HepG2 (cell line): ENCODE data around the gene GSK3B. TPM values are rescaled to one million over a fixed set of nuclear protein-coding genes. Genes with fewer than 3 reads are reported as not detected.

Experiments used
- ATAC-seq: fragments of 200-7000 bp; cut with Tn5 transposase; 3 replicates; pipeline ENCODE4 v1.9.1; 2020; ENCODE audit warnings: mild to moderate bottlenecking, moderate library complexity
- BruUV-seq: library from RNA; stranded (reverse); fragments of 400-500 nt; replicated peaks from 2 replicates; lab custom pipeline; 2021; lab: Mats Ljungman, UMichigan
- CTCF ChIA-PET: fragments of 300-600 bp; formaldehyde crosslinking; extraction: SDS; loops from one replicate; lab custom pipeline; 2021; ENCODE audit warnings: low total read pairs, inconsistent platforms, low intra/inter-chr PET ratio; lab: Yijun Ruan, JAX
- POLR2A ChIA-PET: fragments of 350-600 bp; sonication (Branson Sonifier 250); formaldehyde crosslinking; loops from one replicate; lab custom pipeline; 2020; ENCODE audit warnings: antibody characterized with exemption, inconsistent platforms; lab: Yijun Ruan, JAX
- DNase-seq: peaks from one replicate; pipeline ENCODE4 v3.0.0-alpha.2; 2015; ENCODE audit warnings: low spot score
- FAIRE-seq: peaks from 3 replicates; lab custom pipeline; 2011; peaks lifted over from hg19 to GRCh38; lab: Jason Lieb, UNC
- H2AFZ ChIP-seq: one replicate; pipeline ENCODE4 v1.6.1; 2011; ENCODE audit warnings: low read length, inconsistent platforms
- H3K27ac ChIP-seq: fragments of 300-600 bp; 3 replicates; pipeline ENCODE4 v1.8.0; 2011; ENCODE audit warnings: mixed run types, mild to moderate bottlenecking, mixed read lengths, low read length, inconsistent platforms; ENCODE audit not compliant: insufficient read depth; ENCODE audit errors: extremely low read length
- H3K27me3 ChIP-seq, 2 experiments: fragments of 200-600 bp in 1 of 2; 2 replicates in 1 of 2; 3 replicates in 1 of 2; pipeline versions ENCODE4 v1.6.0 to v1.8.0; 2011; ENCODE audit warnings: low read length in 2 of 2, mild to moderate bottlenecking in 2 of 2, moderate library complexity in 2 of 2, inconsistent platforms in 1 of 2; ENCODE audit not compliant: insufficient read depth in 2 of 2, control insufficient read depth in 1 of 2
- H3K36me3 ChIP-seq, 2 experiments: fragments of 200-600 bp in 1 of 2; replicated peaks in 1 of 2; 2 replicates in 1 of 2; 3 replicates in 1 of 2; pipeline versions ENCODE4 v1.5.1 to v1.8.0; 2011; ENCODE audit warnings: low read length in 2 of 2, inconsistent platforms in 1 of 2; ENCODE audit not compliant: insufficient read depth in 2 of 2, control insufficient read depth in 1 of 2
- H3K4me1 ChIP-seq: 2 replicates; pipeline ENCODE4 v1.5.1; 2012; ENCODE audit warnings: low read length, inconsistent platforms; ENCODE audit not compliant: insufficient read depth
- H3K4me2 ChIP-seq: 2 replicates; pipeline ENCODE4 v1.6.0; 2011; ENCODE audit warnings: low read depth, low read length, inconsistent platforms
- H3K4me3 ChIP-seq, 3 experiments: fragments of 200-600 bp in 1 of 3; sonication (generic), shearing (Covaris generic) in 1 of 3; replicated peaks in 1 of 3; 2 replicates each; pipeline ENCODE4 v1.5.1; 2011 to 2016; ENCODE audit warnings: low read length in 3 of 3, inconsistent platforms in 2 of 3, low read depth in 2 of 3, mild to moderate bottlenecking in 2 of 3, control low read depth in 1 of 3, mixed read lengths in 1 of 3; ENCODE audit not compliant: insufficient read depth in 1 of 3
- H3K79me2 ChIP-seq: one replicate; pipeline ENCODE4 v1.6.1; 2011; ENCODE audit warnings: low read length, inconsistent platforms; ENCODE audit not compliant: insufficient read depth
- H3K9ac ChIP-seq: 2 replicates; pipeline ENCODE4 v1.6.0; 2011; ENCODE audit warnings: mild to moderate bottlenecking, low read depth, low read length, inconsistent platforms; ENCODE audit not compliant: insufficient read depth
- H3K9me3 ChIP-seq: 2 replicates; pipeline ENCODE4 v1.5.1; 2012; ENCODE audit warnings: mild to moderate bottlenecking, low read length
- H4K20me1 ChIP-seq: 2 replicates; pipeline ENCODE4 v1.6.0; 2011; ENCODE audit warnings: inconsistent platforms, mild to moderate bottlenecking, low read length, moderate library complexity; ENCODE audit not compliant: insufficient read depth
- CEBPB ChIP-seq: IDR thresholded peaks from 2 replicates; pipeline ENCODE4 v1.6.1; 2011; ENCODE audit warnings: low read depth, low read length, improper control_type of control experiment, borderline replicate concordance
- GZF1 ChIP-seq: sonication (generic); formaldehyde crosslinking; IDR thresholded peaks from 2 replicates; pipeline ENCODE4 v1.5.1; 2020; ENCODE audit warnings: mild to moderate bottlenecking, missing genetic modification reagents
- NFRKB ChIP-seq: fragments of 450-650 bp; IDR thresholded peaks from 2 replicates; pipeline ENCODE4 v1.6.1; 2017
- RARA ChIP-seq: IDR thresholded peaks from 2 replicates; pipeline ENCODE4 v1.6.1; 2016; ENCODE audit warnings: missing genetic modification reagents, missing compliant biosample characterization
- SRSF9 ChIP-seq: fragments of 200-400 bp; formaldehyde crosslinking; IDR thresholded peaks from 2 replicates; pipeline ENCODE4 v1.6.1; 2018; ENCODE audit warnings: borderline replicate concordance, mild to moderate bottlenecking, low read depth, low read length; ENCODE audit not compliant: insufficient read depth, poor library complexity, severe bottlenecking
- ZNF3 ChIP-seq: IDR thresholded peaks from 2 replicates; pipeline ENCODE4 v1.7.0; 2017; ENCODE audit warnings: inconsistent platforms
- ZNF343 ChIP-seq: sonication (generic); formaldehyde crosslinking; IDR thresholded peaks from 2 replicates; pipeline ENCODE4 v1.4.0; 2020; ENCODE audit warnings: mild to moderate bottlenecking, missing genetic modification reagents
- WGBS: methylation state at CpG from one replicate; pipeline ENCODE4 v1.1.6; 2017; ENCODE audit warnings: low lambda C conversion rate; 5-methylcytosine and 5-hydroxymethylcytosine counted together
- in situ Hi-C: cut with HindIII; loops from 2 replicates; pipeline ENCODE4 v1.10.0; 2017; ENCODE audit warnings: low pct_unique_long_range_greater_than_20kb; ENCODE audit not compliant: extremely low pct_ligation_motif_present
- intact Hi-C: fragments of 100-400 bp; cut with micrococcal nuclease; formaldehyde crosslinking; loops from one replicate; pipeline ENCODE4 v1.10.0; 2022; ENCODE audit not compliant: unreplicated experiment
- polyA plus RNA-seq, 8 experiments: library from polyadenylated mRNA; depleted of rRNA in 3 of 8; stranded (reverse) in 7 of 8; unstranded in 1 of 8; fragments of >200 nt; fragmentation: Illumina TruSeq in 4 of 8; extraction: Trizol in 4 of 8; gene quantifications; 2 replicates each; pipeline versions ENCODE4 v1.2.1 to v1.2.3, GENCODE V29; 2011 to 2016; ENCODE audit warnings: low read depth in 4 of 8, missing spikeins in 1 of 8, mixed read lengths in 1 of 8; ENCODE audit not compliant: insufficient read depth in 1 of 8
- total RNA-seq, 5 experiments: library from RNA; depleted of rRNA; stranded (reverse); fragments of >200 nt; fragmentation: Illumina TruSeq; extraction: Trizol; gene quantifications; 2 replicates each; pipeline ENCODE4 v1.2.3, GENCODE V29; 2016; ENCODE audit warnings: low read depth in 1 of 5
- TF ChIP-seq, protein P1 (sequence below): sonication (generic); formaldehyde crosslinking; IDR thresholded peaks from 2 replicates; pipeline ENCODE4 v1.4.0; 2020; ENCODE audit warnings: missing genetic modification reagents, mild to moderate bottlenecking, borderline replicate concordance

The GSK3B gene
- total and polyA plus RNA-seq, 2 of the 13 experiments (the other 11 are each of a cell fraction or from before 2014, with no cell fraction given) = 22.3 to 30.1 TPM

- TF ChIP-seq, protein P1, sequence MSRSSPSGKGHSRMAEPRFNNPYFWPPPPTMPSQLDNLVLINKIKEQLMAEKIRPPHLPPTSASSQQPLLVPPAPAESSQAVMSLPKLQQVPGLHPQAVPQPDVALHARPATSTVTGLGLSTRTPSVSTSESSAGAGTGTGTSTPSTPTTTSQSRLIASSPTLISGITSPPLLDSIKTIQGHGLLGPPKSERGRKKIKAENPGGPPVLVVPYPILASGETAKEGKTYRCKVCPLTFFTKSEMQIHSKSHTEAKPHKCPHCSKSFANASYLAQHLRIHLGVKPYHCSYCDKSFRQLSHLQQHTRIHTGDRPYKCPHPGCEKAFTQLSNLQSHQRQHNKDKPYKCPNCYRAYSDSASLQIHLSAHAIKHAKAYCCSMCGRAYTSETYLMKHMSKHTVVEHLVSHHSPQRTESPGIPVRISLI = no peak
- TF ChIP-seq ZNF3 (no peak), SRSF9 (no peak), GZF1 (no peak), RARA (CRISPR knock-in tag) (no peak), ZNF343 (CRISPR knock-in tag) (no peak)
These were observed 17.7 kb upstream of the GSK3B start (continued) for GRCh38 chr3:120111898-120112297.

GRCh38 chr3:120103276-120103675 is 9.0 kb upstream of the GSK3B start:
- H3K36me3 ChIP-seq = no peaks in the 10 kb centered on the region; a peak in 1 of 5 replicates
- DNase-seq (no peak), FAIRE-seq (no peak), ATAC-seq (no peak)
- TF ChIP-seq NFRKB = no peak
- peak; percentile 61; the same call in 1 of the 2 replicates for TF ChIP-seq CEBPB
- no peak overlapping the region for H2AFZ ChIP-seq
- no peaks in the 10 kb centered on the region for H3K9me3 ChIP-seq
- no peaks in the 10 kb centered on the region for H4K20me1 ChIP-seq
- H3K79me2 ChIP-seq = no peaks in the 10 kb centered on the region
- H3K4me1 ChIP-seq = 0 out of 2 replicates have a peak, but pooled peaks cover 10% of the 10 kb centered on the region
- POLR2A ChIA-PET = interaction anchor here (1.7 kb wide), 1 partner anchor 9 kb away, joined by 6 read pairs; the partner anchor contains the start of gene GSK3B
- no peaks in the 10 kb centered on the region for H3K27me3 ChIP-seq
- CTCF ChIA-PET = no interaction called here
- in situ Hi-C loops = no loop called here
- H3K9ac ChIP-seq = no peak overlapping the region
- intact Hi-C loops = no loop called here
- H3K4me3 ChIP-seq = no peak overlapping the region
- H3K27ac ChIP-seq = no peak overlapping the region
- no TSS peak for BruUV-seq
- WGBS = 97% methylated on average over 7 of the region's 7 CpGs
- H3K4me2 ChIP-seq = no peak overlapping the region
